Hematopoietic multipotent progenitor cell (in vitro differentiated cells): ENCODE measurements around the gene SLC12A6. TPM values are rescaled to one million over a fixed set of nuclear protein-coding genes. Genes with fewer than 3 reads are reported as not detected.
A peak's percentile ranks its signal among the peaks of the same experiment; 100 is the strongest.
"Not testable (repeated sequence)": the region's sequence is repeated elsewhere in the genome, so short reads cannot be mapped to it uniquely, and the experiment has no call there.

Experiments
- DNase-seq, 3 donors: peaks; one replicate each; pipeline ENCODE4 v3.0.0-alpha.2; 2011 to 2015; ENCODE audit warnings: low read depth in 2 of 3, low spot score in 2 of 3
- total RNA-seq: library from RNA; depleted of rRNA; stranded (reverse); fragments of >200 nt; gene quantifications from one replicate; pipeline ENCODE4 v1.2.3, GENCODE V29; 2012

Gene SLC12A6
- total RNA-seq, 1 donor, result 123 TPM

DNA sequence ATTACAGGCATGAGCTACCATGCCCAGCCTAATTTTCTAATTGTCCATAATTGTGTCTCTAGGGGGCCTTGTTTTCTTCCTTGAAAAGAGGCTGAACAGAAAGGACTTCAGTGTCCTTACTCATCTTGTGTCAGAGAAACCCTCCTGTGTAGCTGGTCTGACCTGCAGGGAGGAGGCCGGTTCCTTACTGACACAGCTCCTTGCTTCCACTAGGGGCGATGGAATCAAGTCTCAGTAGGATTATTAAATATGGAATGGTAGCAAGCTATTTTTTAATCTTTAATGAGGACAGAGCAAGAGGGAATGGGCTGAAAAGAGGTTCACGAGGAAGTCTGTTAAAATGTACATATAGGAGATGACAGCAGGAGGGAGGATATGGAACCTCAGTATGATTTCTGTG lies 20.8 kb upstream of the SLC12A6 start:
- DNase-seq, result no peak

DNA sequence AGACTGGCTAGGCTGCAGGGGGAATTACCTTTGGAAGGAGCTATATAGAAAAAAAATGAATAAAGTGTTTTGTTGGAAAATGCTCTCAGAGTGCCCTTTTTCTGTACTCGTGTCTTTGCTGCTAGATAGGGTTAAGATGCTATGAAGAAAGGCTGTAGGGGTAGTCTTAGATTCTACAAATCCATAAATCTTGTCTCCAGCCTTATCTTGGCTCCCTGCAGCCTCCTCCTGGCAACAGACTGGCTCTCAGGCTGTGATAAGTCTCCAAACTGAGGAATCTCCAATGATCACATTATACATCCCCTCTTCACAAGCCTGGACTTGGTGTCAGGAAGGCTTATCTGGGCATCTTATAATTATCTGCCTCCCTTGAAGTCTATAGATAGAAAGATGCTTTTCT lies 20.1 kb upstream of the SLC12A6 start:
- no peak for DNase-seq

DNA sequence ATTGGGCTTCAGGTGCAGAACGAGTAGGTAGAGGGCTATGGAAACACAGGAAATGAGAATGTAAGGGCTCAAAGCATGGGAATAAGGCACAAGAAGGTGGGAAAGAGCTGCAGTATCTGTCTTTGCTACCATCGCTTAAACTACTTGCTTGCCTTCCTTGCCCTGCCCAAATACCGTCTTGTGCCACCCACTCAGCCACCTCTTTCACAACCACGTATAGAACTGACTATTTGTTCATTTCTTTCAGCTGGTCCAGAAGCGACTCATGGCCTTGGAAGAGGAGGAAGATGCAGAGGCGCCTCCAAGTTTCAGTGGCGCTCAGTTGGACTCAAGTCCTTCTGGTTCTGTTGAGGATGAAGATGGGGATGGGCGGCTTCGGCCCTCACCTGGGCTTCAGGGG lies 17.7 kb upstream of the SLC12A6 start:
- no peak for DNase-seq

DNA sequence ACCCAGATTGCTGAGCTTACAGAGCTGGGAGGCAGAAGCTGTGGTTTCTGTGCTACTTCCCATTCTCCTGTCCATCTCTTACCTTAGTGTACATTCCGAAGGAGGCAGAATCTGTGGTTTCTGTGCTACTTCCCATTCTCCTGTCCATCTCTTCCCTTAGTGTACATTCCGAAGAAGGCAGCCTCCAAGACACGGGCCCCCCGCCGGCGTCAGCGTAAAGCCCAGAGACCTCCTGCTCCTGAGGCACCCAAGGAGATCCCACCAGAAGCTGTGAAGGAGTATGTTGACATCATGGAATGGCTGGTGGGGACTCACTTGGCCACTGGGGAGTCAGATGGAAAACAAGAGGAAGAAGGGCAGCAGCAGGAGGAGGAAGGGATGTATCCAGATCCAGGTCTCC lies 16.7 kb upstream of the SLC12A6 start:
- no peak for DNase-seq

DNA sequence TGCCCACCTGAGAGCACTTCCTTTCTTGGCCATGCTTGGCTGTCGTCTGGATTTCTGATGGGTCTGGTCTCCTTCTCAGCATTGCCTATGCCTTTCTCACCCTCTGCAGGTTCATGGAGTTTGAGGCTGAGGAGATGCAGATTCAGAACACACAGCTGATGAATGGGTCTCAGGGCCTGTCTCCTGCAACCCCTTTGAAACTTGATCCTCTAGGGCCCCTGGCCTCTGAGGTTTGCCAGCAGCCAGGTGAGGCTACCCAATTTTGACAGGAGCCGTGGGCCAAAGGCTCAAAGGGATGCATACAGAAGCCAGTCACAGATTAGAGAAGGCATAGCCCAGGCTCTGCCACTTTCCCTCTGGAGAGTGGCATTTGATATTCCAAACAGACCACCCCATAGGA lies 16.0 kb upstream of the SLC12A6 start:
- DNase-seq, result no peak

DNA sequence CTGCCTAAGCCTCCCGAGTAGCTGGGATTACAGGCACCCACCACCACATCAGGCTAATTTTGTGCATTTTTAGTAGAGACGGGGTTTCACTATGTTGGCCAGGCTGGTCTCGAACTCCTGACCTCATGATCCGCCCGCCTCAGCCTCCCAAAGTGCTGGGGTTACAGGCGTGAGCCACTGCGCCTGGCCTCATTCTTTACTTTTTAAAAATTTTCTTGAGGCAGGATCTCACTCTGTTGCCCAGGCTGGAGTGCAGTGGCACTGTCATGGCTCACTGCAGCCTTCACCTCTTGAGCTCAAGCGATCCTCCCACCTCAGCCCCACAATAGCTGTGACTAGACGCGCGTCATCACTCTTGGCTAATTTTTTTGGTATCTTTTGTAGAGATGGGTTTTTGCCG lies 15.4 kb upstream of the SLC12A6 start:
- not testable (repeated sequence) for DNase-seq

DNA sequence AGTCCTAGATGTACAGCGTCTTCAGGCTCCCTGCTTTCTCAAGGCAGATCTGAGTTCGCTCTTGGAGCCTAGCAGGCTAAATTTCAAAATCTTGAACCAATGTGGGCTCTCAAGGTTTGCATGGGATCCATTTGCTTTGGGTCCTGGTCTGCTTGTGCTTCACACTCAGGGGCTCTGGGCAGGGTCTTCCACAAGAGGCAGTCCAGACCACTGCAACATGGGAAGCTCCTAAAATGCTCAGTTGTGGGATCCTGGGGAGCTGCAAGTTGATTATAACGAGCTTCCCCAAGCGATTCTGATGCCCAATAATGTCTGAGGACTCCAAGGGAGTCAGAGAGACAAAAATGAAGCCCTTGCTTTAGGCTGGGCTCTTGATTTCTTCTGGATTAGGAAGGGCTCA lies 12.2 kb upstream of the SLC12A6 start:
- no peak for DNase-seq

DNA sequence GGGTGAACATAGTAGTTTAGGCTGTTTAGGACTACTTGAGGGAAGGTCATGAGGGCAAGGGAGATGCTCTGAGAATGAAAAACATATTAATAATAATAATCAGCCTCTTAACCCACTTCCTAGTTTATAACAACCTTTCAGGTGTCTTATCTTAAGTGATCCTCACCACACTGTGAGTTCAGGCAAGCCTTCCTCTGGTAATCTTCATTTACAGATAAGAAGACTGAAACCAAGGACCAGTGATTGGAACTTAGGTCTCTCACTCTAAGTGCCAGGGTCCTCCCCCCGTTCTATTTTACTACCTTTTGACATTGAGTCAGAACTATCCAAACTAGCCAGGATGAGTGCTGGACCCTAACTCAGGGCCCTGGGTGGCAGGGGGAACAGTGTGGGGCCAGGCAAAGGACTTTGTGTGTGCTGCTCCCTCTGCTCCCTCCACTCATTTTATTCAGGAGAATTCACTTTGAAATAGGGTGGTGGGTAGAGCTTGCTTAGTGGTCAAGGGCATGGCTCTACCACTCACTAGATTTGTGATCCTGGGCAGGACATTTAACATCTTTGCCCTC lies 11.2 kb upstream of the SLC12A6 start:
- no peak for DNase-seq

DNA sequence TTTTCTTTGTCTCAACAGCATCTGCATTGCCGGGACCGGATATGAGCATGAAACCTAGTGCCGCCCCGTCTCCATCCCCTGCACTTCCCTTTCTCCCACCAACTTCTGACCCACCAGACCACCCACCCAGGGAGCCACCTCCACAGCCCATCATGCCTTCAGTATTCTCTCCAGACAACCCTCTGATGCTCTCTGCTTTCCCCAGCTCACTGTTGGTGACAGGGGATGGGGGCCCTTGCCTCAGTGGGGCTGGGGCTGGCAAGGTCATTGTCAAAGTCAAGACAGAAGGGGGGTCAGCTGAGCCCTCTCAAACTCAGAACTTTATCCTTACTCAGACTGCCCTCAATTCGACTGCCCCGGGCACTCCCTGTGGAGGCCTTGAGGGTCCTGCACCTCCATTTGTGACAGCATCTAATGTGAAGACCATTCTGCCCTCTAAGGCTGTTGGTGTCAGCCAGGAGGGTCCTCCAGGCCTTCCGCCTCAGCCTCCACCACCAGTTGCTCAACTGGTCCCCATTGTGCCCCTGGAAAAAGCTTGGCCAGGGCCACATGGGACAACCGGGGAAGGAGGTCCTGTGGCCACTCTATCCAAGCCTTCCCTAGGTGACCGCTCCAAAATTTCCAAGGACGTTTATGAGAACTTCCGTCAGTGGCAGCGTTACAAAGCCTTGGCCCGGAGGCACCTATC lies 10.5 kb upstream of the SLC12A6 start:
- DNase-seq, result no peak

DNA sequence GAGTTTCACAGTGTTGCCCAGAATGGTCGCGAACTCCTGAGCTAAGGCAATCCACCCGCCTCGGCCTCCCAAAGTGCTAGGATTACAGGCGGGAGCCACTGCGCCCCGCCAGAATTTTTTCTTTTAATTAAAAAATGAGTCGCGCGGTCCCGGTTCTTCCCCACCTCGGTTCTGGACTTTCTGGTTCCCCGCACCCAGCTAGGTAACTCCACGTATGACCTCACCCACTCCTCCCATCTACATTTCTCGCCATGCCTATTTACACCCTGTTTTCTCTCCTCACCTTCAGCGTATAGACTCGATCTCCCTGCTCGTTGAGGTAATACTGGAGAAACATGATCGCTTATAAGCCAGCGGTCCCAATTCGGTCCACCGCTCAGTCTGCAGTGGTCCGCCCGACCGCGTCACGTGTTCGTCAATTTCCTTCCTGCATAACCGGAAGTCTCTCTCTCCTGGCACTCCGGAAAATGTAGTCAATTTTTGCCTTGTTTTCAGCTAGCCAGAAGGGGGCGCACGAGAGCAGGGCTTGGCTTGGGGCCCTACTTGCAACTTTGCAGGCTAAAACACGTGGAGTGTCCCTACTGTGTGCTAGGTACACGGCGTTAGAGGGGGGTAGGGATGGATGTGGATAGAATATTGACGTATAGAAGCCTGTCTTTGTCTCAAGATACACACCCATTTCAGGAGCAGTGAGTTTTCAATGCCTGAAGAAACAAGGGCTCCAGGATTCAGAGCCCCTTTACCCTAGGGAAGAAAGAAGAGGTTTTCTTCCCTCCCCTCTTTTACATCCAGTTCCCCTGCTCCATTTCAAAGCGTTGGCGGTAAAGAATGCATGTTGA lies 5.4 kb upstream of the SLC12A6 start, which contains the start of the genes NOP10 and NUTM1:
NOP10 (minus strand) TSS at position 400 of the 839 bp plus-strand sequence; CDS start at position 337, 63 bp downstream.
NUTM1 (plus strand) TSS at position 579 of the 839 bp plus-strand sequence. CDS start 382 bp downstream, outside the sequence.
- DNase-seq, result peak; percentile 90 to 94 (median 93)

DNA sequence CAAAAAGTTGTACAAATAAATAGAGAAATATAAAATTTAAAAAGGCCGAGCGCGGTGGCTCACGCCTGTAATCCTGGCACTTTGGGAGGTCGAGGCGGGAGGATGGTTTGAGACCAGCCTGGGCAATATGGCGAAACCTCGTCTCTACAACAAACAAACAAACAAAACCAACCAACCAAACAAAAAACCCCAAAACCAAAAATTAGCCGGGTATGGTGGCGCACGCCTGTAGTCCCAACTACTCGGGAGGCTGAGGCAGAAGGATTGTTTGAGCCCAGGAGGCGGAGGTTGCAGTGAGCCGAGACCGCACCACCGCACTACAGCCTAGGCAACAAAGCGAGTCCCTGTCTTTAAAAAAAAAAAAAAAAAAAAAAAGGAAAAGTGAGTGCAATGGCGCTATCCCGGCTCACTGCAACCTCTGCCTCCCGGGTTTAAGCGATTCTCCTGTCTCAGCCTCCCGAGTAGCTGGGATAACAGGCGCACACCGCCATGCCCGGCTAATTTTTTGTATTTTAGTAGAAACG lies 4.7 kb upstream of the SLC12A6 start:
- not testable (repeated sequence) for DNase-seq

DNA sequence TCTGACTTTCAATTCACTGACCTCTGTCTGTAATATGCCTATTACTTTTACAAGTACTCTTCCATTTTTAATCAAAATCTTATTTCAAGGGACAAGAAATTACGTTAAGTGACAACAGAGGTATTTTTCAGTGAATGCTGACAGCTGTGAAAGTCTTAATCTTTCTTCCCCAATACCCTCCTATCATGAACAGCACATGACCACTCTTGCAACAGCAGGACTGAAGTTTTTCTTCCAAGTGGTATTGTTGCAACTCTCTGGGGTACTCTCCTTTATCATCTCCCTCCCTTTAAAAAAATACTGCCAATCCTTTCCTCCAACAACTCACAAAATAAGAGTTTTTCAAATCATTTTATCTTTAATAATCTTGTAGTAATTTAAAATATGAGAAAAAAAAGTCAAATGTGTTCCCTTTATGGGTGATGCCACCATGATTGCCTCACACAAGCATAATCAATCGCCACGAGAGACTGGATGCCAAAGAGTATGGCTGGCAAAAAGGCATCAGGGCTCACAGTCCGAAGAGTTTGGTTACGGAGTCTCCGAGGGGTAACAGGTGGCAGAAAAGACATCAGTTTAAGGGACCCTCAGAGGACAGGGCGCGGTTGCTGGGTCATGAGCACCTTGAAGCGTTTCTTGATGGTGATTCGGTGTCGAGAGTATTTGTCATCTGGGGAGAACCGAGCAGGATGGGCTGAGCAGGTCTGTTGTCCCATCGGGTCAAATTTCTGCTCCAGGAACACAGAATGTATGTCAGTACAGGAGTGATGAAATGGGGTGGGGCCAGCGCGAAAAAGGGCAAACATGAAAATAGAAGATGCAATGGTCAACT lies 4.0 kb upstream of the SLC12A6 start:
- no peak for DNase-seq

DNA sequence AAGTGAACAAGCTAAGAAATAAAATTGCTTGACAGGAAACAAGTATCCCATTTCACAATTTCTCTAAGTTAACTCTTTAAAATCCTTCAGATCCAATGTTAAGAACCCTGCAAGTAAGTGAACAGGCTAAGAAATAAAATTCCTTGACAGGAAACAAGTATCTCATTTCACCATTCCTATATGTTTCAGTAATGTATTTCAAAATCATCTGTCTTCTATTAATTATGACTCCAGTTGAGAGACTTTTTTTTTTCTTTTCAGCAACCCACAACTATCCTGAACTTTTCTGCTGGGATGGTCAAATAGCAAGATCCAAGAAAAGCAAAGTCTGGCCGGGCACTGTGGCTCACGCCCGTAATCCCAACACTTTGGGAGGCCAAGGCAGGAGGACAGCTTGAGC lies 2.4 kb upstream of the SLC12A6 start:
- no peak for DNase-seq

DNA sequence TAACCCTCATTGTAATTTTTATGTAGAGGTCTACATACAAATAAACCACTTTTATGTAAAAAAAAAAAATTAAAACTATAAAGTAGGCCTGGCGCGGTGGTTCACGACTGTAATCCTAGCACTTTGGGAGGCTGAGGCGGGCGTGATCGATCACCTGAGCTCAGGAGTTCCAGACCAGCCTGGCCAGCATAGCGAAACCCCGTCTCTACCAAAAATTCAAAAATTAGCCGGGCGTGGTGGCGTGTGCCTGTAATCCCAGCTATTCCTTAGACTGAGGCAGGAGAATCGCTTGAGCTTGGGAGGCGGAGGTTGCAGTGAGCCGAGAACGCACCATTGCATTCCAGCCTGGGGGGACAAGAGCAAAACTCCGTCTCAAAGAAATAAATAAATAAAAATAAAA lies 766 bp upstream of the SLC12A6 start:
- no peak for DNase-seq

DNA sequence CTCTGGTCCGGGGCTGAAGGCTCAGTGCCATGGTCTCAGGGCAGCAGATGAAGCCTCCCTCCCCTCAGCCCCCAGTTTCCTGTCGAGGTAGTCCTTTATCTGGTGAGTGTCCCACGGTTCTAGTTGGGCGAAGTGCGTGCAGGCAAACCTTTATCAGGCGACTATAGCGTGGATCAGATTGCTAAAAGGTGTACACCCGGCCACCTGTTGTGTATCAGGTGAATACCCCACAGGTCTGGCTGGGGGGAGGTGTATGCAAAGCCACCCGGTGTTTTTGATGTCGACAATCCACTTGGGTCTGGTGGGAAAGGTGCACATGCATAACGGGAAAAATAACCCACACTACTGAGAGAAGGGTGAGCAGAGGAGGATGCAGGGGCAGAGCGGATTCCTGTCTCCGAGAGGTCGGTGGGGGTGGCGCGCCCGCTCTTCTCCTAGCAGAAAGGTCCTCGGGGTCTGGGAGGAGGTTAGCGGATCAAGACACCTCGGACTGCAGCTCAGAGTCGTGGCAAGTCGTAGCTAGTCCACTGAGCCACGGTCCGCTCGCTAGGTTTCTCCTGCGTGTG lies 507 bp downstream of the SLC12A6 start:
- DNase-seq, result peak in 1 of 3 donors; percentile 20

DNA sequence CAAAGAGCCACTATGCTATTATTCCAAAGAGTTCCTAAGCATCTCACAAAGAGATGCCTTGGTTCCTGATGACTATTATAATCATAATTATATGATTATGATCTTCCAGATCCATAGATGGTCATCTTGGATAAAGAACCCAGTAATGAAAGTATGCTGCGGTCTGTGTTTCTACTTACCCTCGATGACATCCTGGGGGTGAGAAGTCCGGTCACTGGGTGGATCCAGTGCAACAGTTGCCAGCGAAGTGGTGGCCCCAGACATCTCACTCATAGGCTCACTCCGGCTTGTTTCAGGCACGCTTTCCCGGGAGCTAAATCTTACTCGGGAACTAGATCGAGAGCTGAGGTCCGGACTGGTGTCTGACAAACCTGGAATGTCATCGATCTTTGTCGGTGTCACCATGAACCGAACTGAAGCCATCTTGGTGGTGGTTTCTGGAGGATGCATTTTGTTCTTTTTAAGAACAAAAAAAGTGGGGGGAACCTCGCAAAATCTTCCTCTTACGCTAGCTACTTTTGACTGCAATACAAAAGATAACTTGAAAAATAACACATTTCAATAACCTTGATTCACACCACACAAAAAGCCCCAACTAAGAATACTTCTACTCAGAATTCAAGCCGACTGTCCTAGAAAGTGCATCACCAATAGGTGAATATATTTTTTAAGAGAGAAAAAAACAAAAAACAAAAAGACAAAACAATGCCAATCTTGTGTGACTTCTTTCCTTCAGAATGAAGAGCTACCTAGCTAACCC lies 1.2 kb downstream of the SLC12A6 start:
- DNase-seq, result no peak

DNA sequence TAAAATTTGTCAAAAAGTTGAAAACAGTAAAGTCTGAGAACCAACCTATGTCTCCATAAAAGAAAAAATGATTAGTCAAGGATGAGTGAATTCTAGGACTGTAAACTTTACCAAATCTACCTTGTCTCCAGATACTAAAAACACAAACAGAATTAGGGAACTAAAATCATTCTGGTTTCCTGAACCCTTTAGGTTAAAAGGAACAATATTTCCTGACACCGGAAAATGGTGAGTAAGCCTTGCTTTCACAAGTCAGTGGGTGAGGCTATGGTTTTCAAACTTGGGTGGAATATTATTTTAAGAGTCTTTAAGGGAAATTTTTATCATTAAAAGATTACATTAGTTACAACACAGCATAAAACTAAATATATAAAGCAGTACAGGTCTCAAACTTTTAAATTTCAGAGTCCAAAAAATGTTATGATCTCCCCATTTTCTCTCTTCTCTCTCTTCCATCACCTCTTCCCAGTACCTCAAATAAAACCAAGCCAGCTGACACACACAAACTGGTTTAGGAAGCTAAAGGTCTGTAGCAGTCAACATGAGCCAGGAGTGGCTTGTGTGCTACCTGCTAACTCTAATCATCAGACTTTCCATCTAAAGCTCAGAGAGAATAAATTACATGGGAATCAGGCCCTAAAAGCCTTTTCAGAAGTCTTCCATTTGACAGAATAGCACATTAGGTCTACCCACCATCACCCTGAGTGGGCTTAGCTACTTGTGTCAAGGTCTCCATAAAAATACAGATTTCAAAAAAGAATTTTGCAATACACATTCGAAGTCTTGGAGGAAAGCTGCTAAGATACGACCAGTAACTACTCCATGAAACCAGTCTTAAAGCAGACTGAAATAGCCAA lies 2.2 kb downstream of the SLC12A6 start:
- DNase-seq, result peak in 2 of 3 donors; percentile 62 to 72

DNA sequence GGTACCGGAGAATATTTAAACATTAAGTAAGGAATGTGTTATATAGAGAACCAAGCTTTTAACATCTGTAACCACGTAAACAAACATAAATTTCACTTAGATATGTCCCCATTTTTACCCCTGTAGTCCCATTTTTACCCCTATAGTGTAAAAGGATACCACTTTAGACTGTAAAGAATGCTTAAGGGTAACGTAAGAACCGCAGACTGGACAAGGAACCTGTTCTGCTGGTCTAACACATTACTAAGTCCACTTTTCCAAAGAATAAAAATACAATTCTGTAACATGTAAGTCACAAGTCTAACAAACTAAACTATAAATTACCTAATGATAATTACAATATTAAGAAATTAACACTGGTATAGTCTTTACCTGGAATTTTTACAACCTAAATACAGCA lies 2.9 kb downstream of the SLC12A6 start:
- no peak for DNase-seq
